Right renal cortex interstitium (tissue), 3 donors: Measurements from ENCODE around the gene CXCL1. TPM values are rescaled to one million over a fixed set of nuclear protein-coding genes. Genes with fewer than 3 reads are reported as not detected.

ENCODE experiments used
- DNase-seq, 3 donors: peaks; one replicate each; pipeline ENCODE4 v3.0.0-alpha.2; 2013; ENCODE audit warnings: low read depth in 3 of 3, low spot score in 2 of 3
- polyA plus RNA-seq, 3 donors: library from polyadenylated mRNA; unstranded; fragments of 120-200 nt; gene quantifications; one replicate each; pipeline ENCODE4 v1.2.1, GENCODE V29; 2013; ENCODE audit not compliant: insufficient read length in 3 of 3

The CXCL1 gene
- under 1 TPM; 0.50 to 0.71 (median 0.67) TPM for polyA plus RNA-seq

GRCh38 chr4:73869130-73870055 lies at the start of gene CXCL1:
Gene CXCL1 (plus strand): TSS chr4:73869393. CDS start chr4:73869471, 78 bp downstream.
- no peak for DNase-seq

- no peak for DNase-seq
Observed at GRCh38 chr4:73821325-73821724, 47.9 kb upstream of the CXCL1 start.

GRCh38 chr4:73822389-73822788 lies 46.8 kb upstream of the CXCL1 start:
- no peak for DNase-seq

- no peak for DNase-seq
Observed at GRCh38 chr4:73822812-73823504, 46.2 kb upstream of the CXCL1 start.

- DNase-seq, result no peak
Observed at GRCh38 chr4:73823760-73824159, 45.4 kb upstream of the CXCL1 start.

GRCh38 chr4:73828956-73829355 lies 40.2 kb upstream of the CXCL1 start:
- DNase-seq, result no peak

GRCh38 chr4:73831569-73831968 lies 37.6 kb upstream of the CXCL1 start:
- DNase-seq, result no peak

- no peak for DNase-seq
Observed at GRCh38 chr4:73832651-73833237, 36.4 kb upstream of the CXCL1 start.

- no peak for DNase-seq
Observed at GRCh38 chr4:73836373-73837279, 32.6 kb upstream of the CXCL1 start, which contains the start of gene CXCL6. Gene CXCL6 (plus strand): TSS chr4:73836678. CDS start chr4:73836751, 73 bp downstream.

- DNase-seq, result no peak
Observed at GRCh38 chr4:73839071-73839470, 30.1 kb upstream of the CXCL1 start.

- DNase-seq, result no peak
Observed at GRCh38 chr4:73839715-73840114, 29.5 kb upstream of the CXCL1 start.

GRCh38 chr4:73841243-73841925 lies 27.8 kb upstream of the CXCL1 start:
- no peak for DNase-seq

- DNase-seq, result no peak
Observed at GRCh38 chr4:73842696-73843095, 26.5 kb upstream of the CXCL1 start.

GRCh38 chr4:73843369-73843768 lies 25.8 kb upstream of the CXCL1 start:
- no peak for DNase-seq

- no peak for DNase-seq
Observed at GRCh38 chr4:73844345-73844744, 24.8 kb upstream of the CXCL1 start.

GRCh38 chr4:73844806-73845205 lies 24.4 kb upstream of the CXCL1 start:
- no peak for DNase-seq

GRCh38 chr4:73847526-73848182 lies 21.5 kb upstream of the CXCL1 start:
- no peak for DNase-seq

GRCh38 chr4:73848183-73848777 lies 20.9 kb upstream of the CXCL1 start:
- DNase-seq, result no peak
